Activated T-cell treated with anti-CD3 and anti-CD28 coated beads, Interleukin-2, amount 50 U/mL, for 1 hour (primary cell): ENCODE measurements around the gene CYP4F3.
"Not testable (repeated sequence)": the region's sequence is repeated elsewhere in the genome, so short reads cannot be mapped to it uniquely, and the experiment has no call there.

Source experiments
- DNase-seq: peaks from one replicate; pipeline ENCODE4 v3.0.0-alpha.2; 2020

Gene CYP4F3

GRCh38 chr19:15633082-15633835 is 7.4 kb upstream of the CYP4F3 start:
- DNase-seq: no peak

DNA sequence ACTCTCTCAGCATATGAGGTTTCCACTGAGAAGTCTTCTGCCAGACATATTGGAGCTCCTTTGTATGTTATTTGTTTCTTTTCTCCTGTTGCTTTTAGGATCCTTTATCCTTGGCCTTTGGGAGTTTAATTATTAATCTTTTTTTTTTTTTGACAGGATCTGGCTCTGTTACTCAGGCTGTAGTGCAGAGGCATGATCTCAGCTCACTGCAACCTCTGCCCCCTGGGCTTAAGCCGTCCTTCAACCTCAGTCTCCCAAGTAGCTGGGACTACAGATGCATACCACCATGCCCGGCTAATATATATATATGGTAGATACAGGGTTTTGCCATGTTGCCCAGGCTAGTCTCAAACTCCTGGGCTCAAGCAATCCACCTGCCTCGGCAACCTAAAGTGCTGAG is 6.6 kb upstream of the CYP4F3 start:
- DNase-seq: no peak

DNA sequence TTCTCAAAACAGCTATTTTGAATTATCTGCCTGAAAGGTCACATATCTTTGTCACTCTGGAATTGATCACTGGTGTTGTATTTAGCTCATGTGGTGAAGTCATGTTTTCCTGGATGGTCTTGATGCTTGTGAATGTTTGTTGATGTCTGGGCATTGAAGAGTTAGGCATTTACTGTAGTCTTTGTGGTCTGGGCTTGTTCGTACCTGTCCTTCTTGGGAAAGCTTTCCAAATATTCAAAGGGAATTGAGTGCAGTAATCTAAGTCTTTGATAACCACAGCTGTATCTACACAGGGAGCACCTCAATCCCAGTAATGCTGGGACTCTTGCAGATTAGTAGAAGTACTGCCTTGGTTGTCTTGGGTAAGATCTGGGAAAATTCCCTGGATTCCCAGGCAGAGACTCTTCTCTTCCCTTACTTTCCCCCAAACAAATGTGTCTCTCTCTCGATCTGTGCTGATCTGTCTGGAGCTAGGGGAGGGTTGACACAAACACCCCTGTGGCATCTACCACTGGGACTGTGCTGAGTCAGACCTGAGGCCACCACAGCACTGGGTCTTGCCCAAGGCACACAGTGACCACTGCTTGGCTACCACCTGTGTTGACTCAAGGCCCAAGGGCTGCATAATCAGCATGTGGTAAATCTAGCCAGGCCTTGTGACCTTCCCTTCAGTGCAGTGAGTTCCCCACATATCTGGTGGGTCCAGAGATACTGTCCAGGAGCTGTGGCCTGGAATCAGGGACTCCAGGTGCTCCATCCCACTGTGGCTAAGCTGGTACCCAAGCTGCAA is 5.5 kb upstream of the CYP4F3 start:
- DNase-seq: no peak

DNA sequence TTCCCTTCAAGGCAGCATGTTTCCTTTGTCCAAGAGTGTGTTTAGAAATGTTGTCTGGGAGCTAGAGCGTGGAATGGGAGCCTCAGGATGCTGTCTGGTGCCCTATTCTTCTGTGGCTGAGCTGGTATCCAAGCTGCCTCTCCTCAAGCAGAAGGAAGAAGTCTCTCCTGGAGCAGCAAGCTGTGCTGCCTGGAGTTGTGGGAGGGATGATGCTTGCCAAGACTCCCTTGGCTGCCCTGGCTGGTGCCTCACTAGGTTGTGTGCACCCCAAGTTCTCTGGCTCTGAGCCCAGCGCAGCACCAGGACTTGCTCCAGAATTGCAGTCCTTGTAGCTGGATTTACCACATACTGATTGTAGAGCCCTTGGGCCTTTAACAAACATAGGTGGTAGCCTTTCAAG is 4.7 kb upstream of the CYP4F3 start:
- no peak for DNase-seq

DNA sequence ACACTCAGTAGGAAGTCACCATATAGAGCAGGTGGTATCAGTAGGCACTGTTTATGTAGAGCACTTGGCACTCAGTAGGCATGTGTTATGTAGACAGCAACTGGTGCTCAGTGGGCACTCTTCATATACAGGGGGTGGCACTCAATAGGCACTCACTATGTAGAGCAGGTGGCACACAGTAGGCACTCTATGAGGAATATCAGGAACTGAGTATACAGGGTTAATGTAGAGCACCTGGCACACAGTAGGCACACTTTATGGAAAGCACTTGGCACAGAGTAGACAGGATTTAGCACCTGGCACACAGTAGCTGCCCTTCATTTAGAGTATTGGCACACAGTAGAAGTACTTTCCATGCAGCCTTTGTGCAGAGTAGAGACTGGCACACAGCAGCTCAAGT is 1.1 kb upstream of the CYP4F3 start:
- DNase-seq: no peak

DNA sequence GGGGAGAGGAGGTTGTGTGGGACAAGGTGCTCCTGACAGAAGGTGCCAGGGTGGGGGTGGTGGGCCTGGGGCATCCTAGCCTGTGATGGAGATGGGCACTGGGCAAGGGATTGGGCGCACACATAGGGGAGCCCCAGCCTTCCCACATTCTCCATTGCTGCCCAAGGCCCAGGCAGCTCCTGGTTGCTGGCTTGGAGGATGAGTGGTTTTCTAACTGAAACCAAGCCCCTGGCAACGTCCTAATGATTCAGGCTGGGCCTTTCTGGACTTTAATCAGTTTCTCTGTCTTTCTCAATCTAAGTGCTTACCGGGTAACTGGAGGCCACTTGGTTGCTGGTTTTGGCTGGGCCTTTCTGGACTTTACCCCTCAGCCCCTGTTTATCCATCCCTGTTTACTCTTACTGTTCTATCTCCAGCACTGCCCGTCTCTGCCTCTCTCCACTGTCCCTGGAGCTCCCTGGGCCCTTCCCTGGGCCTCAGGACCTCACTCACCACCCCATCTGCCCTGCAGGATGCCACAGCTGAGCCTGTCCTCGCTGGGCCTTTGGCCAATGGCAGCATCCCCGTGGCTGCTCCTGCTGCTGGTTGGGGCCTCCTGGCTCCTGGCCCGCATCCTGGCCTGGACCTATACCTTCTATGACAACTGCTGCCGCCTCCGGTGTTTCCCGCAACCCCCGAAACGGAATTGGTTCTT is 354 bp downstream of the CYP4F3 start:
- DNase-seq: no peak

DNA sequence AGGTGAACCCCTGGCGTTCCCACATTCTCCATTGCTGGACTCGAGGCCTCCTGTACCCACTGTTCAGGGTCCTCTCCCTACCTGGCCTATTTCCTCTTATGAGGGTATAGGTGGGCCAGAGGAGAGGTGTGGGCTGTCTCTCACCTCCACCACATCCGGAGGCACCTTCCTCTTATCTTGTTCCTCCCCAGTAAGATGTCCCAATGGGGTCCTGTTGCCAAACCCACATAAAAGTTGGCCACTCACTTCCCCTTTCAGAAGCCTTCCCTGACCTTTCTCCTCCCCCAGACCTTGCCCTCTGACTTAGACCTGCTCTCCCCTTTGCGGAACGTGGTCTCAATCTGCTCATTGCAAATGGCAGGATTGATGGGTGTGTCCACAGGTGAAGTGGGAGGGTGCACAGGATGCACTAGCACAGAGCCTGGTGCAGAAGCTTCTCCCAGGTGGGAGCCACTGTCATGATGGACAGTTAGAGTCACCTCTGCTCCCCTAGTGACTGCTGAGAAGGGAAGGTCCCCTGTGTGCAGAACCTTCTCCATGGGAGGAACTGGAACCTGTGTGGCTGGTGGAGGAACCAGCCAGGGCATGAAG is 1.3 kb downstream of the CYP4F3 start:
- DNase-seq: no peak

GRCh38 chr19:15642807-15643206 is 2.1 kb downstream of the CYP4F3 start:
- DNase-seq: no peak

GRCh38 chr19:15643387-15643786 is 2.7 kb downstream of the CYP4F3 start:
- DNase-seq: no peak

DNA sequence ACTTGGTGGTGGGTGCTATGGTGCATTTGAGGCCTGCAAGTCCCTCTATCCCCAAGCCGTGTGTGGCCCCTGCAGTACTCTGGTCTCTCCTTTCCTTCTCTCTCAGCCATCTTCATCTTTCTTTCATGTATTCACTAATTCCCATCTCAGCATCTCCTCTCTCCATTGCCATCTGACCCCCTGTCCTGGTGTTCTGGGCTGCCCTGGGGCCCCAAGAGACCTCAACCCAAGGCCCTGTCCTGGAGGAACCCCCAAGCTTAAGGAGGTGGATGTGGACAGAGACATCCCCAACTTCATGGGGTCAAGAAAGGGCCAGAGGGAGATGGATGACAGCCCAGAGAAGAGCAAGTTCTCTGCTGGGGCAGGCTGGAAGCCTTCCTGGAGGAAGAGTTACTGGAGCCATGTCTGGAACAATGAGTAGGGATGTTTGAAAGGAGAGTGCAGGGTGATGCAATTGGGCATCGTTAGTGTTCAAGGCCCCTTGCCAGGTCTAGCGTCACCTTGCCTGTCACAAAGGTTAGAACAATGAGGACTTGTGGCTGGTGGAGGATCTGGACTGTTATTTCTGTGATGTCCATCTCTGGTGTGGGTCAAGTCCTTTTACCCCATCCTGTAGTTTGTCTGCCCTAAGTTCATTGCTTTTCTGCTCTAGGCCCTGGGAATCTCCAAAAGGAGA is 3.5 kb downstream of the CYP4F3 start:
- no peak for DNase-seq

DNA sequence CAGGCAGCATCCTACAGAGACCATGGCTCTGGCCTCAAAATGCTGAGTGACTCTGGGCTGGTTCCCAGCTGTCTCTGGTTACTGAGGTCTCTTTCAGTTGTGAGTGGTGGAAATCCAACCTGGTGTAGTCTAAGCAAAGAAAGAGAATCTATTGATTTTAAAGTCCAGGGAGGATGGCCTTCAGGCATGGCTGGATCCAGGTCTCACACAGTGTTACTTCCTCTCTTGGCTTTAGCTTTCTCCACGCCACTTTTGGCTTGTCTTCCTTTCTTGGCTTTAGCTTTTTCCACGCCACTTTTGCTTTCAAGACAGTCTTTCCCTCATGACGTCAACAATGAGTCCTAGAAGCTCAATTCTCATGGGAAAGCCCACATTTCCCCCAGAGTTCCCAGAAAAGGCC is 4.1 kb downstream of the CYP4F3 start:
- no peak for DNase-seq

- DNase-seq: no peak
These were observed 8.8 kb downstream of the CYP4F3 start for GRCh38 chr19:15649526-15649925.

GRCh38 chr19:15650123-15650522 is 9.4 kb downstream of the CYP4F3 start:
- not testable (repeated sequence) for DNase-seq

DNA sequence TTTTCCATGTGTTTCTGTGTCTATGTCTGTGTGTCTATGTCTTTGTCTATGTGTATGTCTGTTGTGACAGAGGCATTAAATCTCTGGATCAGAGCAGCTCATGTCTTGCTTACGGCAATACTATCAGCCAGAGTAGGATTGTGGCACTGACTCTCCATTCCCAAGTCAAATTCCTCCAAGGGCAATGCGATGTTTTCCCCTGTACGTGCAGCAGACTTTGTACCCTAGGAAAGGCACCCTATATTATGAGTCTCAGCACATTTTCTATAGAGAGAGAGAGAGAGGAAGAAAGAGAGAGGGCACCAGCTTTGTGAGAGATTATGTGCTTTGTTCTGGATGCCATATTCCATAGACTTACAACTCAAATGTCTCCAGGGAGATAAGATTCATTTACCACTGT is 11.1 kb downstream of the CYP4F3 start:
- no peak for DNase-seq

DNA sequence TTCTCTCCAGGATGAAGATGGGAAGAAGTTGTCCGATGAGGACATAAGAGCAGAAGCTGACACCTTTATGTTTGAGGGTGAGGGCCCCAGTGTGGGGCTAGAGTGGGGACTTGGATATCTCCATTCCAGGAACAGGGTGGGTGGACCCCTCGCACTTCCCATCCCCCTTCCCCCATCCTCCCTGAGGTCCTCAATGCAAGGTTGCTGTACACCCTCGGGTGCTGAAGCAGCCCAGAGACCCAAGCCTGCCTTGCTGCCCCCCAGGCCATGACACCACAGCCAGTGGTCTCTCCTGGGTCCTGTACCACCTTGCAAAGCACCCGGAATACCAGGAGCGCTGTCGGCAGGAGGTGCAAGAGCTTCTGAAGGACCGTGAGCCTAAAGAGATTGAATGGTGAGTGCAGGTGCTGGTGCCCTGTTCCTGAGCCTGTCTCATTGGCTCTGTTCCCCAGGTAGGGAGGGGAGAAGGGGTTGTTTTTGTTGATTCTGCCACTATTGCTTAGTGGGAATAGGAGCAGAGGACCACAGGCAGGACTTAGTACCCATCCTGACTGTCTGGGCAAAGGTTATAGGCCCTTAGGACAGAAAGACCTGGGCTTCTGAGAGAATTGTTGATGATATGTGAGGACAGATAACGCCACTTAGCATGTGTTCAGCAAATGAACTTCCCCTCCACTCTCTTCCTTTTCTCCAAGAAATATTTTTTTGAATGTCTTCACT is 12.0 kb downstream of the CYP4F3 start:
- no peak for DNase-seq

DNA sequence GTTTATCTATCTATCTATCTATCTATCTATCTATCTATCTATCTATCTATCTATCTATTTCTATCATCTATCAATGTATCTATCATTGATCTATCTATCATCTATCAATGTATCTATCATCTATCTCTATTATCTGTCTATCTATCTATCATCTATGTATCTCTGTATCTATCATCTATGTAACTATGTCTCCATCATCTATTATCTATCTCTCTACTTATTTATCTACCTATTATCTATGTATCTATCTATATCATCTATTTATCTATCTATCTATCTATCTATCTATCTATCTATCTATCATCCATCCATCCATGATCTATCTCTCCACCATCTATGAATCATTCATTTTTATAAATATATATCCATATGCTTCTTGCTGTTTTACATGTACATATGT is 15.8 kb downstream of the CYP4F3 start:
- DNase-seq: no peak

DNA sequence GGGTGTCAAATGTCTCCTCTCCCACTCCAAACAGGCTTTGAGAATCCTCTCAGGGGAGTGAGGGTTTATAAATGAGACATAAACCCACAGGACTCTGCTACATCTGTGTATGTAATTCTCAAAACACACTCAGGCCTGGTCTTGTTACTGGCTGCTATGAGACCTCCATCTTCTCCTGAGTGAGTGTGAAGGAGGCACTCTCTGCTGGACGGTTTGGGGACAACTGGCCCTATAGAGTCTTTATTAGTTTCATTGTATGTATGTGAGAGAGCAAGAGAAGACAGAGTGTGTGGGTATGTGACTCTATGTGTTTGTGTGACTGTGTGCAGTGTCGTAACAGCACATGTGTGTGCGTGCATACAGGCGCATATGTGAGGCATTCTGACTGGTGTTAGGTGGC is 22.6 kb downstream of the CYP4F3 start:
- DNase-seq: no peak

GRCh38 chr19:15666186-15666585 is 25.5 kb downstream of the CYP4F3 start:
- no peak for DNase-seq

- DNase-seq: no peak
These were observed 26.2 kb downstream of the CYP4F3 start for GRCh38 chr19:15666883-15667282.

- no peak for DNase-seq
These were observed 28.7 kb downstream of the CYP4F3 start for GRCh38 chr19:15669440-15669839.

DNA sequence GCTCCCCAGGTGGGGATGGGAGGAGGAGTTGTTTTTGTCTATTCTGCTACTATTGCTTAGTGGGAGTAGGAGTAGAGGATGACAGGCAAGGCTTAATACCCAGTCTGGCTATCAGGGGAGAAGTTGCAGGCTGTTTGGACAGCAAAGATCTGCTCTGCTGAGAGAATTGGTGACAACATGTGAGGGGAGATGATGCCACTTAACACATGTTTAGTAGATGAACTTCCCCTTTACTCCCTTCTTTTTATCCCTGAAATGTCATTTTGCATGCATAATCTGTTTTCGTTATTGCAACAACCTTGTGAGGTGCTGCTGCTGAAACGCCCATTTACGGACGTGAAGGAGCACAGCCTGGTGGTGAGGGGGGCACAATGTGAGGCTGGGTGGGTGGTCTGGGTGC is 29.2 kb downstream of the CYP4F3 start:
- DNase-seq: no peak

- DNase-seq: no peak
These were observed 30.6 kb downstream of the CYP4F3 start for GRCh38 chr19:15671237-15671821.
